22Rv1 (cell line): ENCODE data around the gene UTS2R.
"Not testable (repeated sequence)": the region's sequence is repeated elsewhere in the genome, so short reads cannot be mapped to it uniquely, and the experiment has no call there.

Experiments used
- H3K27ac ChIP-seq: fragments of 450-650 bp; 2 replicates; pipeline ENCODE4 v1.5.1; 2017
- CTCF ChIP-seq: fragments of 450-650 bp; IDR thresholded peaks from 2 replicates; pipeline ENCODE4 v1.5.1; 2017; ENCODE audit warnings: mild to moderate bottlenecking
- ZFX ChIP-seq: fragments of 450-650 bp; IDR thresholded peaks from 2 replicates; pipeline ENCODE4 v1.6.1; 2017; ENCODE audit warnings: antibody characterized with exemption, borderline replicate concordance

Gene UTS2R

GRCh38 chr17:82376042-82376730, 4.6 kb downstream of the UTS2R start:
- H3K27ac ChIP-seq, result no peak overlapping the region
- no peak for TF ChIP-seq ZFX
- no peak for TF ChIP-seq CTCF

GRCh38 chr17:82377294-82377693, 5.7 kb downstream of the UTS2R start:
- not testable (repeated sequence) for H3K27ac ChIP-seq

- TF ChIP-seq ZFX (no peak), CTCF (no peak)
- H3K27ac ChIP-seq, result no peak overlapping the region
Measured at GRCh38 chr17:82377924-82378740, 6.6 kb downstream of the UTS2R start.

GRCh38 chr17:82378741-82379021, 7.1 kb downstream of the UTS2R start:
- H3K27ac ChIP-seq, result no peak overlapping the region
- TF ChIP-seq CTCF, result no peak
- TF ChIP-seq ZFX, result no peak

- 0 out of 2 replicates have a peak overlapping the region, but pooled peaks have one; percentile 22 for H3K27ac ChIP-seq
- no peak for TF ChIP-seq ZFX
- no peak for TF ChIP-seq CTCF
Measured at GRCh38 chr17:82380860-82381702, 9.5 kb downstream of the UTS2R start.

- not testable (repeated sequence) for H3K27ac ChIP-seq
Measured at GRCh38 chr17:82381703-82382009, 10.1 kb downstream of the UTS2R start.

GRCh38 chr17:82382220-82382932, 10.8 kb downstream of the UTS2R start:
- not testable (repeated sequence) for H3K27ac ChIP-seq

GRCh38 chr17:82382933-82383255, 11.3 kb downstream of the UTS2R start:
- no peak overlapping the region for H3K27ac ChIP-seq
- TF ChIP-seq CTCF (no peak), ZFX (no peak)
